Measurements from ENCODE around the gene SHROOM1. TPM values are rescaled to one million over a fixed set of nuclear protein-coding genes. Genes with fewer than 3 reads are reported as not detected.

The SHROOM1 gene
- total RNA-seq, 1 experiment from 2014 or later: 16.4 TPM

GRCh38 chr5:132778856-132779255 lies 51.6 kb downstream of the SHROOM1 start:
- no peak for DNase-seq
- Histone ChIP-seq H3K27me3 (no peaks in the 10 kb centered on the region), H3K4me3 (no peak overlapping the region), H3K9me3 (no peaks in the 10 kb centered on the region), H3K36me3 (no peaks in the 10 kb centered on the region)

DNA sequence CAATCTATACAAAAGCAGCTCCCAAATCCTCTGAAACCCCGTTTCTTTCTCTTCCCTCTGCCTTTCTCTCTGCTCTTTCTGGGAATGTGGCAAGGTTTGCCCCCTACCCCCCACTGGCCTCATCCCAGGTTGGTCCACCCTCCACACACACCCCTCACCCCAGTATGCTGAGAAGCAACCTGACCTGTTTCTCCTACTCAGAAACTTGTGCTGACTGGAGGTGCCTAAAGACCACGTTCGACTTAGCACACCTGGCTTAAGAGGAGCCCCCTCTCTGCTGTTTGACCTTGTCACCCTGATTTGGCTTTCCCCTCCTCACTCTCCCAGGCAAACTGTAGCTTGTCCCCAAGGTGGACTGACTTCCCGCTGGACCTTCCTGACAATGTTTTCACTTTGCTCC lies 52.3 kb downstream of the SHROOM1 start:
- Histone ChIP-seq H3K9me3 (no peaks in the 10 kb centered on the region), H3K4me3 (peak overlapping the region; percentile 66), H3K36me3 (no peaks in the 10 kb centered on the region; the same call in 1 of the 2 replicates), H3K27me3 (no peaks in the 10 kb centered on the region)
- DNase-seq: no peak

DNA sequence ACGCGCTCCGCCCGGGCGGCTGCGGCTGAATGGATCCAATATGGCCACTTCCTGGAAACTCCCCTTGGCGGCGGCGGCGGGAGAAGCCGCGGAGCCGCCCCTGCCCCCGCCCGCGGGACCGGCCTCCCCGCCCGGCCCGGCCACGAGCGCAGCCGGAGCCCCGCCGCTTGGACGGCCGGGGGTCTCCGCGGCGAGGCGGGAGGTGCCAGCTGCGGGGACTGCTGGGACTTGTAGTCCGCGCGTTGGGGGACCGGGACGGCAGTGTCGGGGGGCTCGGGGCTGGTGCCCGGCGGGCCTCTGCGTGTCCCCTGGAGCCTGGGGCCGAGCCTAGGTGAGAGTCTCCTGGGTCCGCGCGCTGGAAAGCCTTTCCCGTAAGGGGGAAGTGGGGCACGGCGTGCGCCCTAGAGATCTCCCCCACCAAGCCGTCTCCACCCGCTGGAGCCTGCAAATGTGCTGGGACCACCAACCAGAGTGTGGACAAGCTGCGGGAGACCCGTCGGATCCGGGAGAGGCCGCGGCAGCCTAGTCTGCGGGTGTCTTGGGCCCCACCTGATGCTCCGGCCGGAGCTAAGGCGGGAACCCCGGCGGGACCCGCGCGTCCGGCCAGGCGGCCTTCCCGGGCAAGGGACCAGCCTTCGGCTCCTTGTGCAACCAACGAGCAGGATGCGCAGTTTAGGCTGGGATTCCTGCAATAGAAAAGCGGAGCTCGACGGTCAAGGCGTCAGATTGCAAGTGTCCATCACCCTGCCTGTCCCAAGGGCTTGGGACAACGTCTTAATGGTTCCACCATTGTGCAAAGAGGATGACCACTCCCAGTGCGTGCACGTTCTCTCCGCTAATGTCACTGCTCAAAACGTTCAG lies 53.0 kb downstream of the SHROOM1 start, which contains the start of gene SEPTIN8:
TSS of gene SEPTIN8 (minus strand) at position 31 of the 861 bp plus-strand sequence. CDS start 102 bp downstream, outside the sequence.
- peak within 1 kb of the TSS; percentile 66 for H3K4me3 ChIP-seq
- no peaks in the 10 kb centered on the region for H3K27me3 ChIP-seq
- H3K9me3 ChIP-seq: no peaks in the 10 kb centered on the region
- peak; percentile 70 for DNase-seq
- H3K36me3 ChIP-seq: no peaks in the 10 kb centered on the region; the same call in 1 of the 2 replicates

DNA sequence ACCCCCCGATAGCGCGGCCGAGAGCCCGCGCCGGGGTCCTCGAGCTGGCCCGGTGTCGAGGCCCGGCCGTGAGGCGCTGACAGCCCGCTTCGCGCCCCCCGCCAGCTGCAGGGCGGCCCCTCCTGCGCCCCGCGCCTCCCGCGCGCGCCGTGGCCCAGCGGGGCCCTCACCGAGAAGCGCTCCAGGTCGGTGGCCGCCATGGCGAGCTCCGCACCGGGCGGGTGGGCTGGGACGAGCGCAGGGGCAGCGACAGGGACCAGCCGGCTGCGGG lies 53.6 kb downstream of the SHROOM1 start:
- Histone ChIP-seq H3K9me3 (no peaks in the 10 kb centered on the region), H3K36me3 (no peaks in the 10 kb centered on the region; the same call in 1 of the 2 replicates), H3K27me3 (no peaks in the 10 kb centered on the region), H3K4me3 (peak overlapping the region; percentile 66)
- DNase-seq: no peak

GRCh38 chr5:132776131-132776937 lies 54.1 kb downstream of the SHROOM1 start:
- peak; percentile 66 for DNase-seq
- H3K4me3 ChIP-seq: peak overlapping the region; percentile 66
- no peaks in the 10 kb centered on the region for H3K27me3 ChIP-seq
- no peaks in the 10 kb centered on the region for H3K9me3 ChIP-seq
- H3K36me3 ChIP-seq: peaks cover under 1% of the 10 kb centered on the region; the same call in 1 of the 2 replicates

GRCh38 chr5:132775476-132775961 lies 54.9 kb downstream of the SHROOM1 start:
- DNase-seq: no peak

GRCh38 chr5:132774896-132775295 lies 55.6 kb downstream of the SHROOM1 start:
- Histone ChIP-seq H3K4me3 (no peak overlapping the region), H3K36me3 (peaks cover 5% of the 10 kb centered on the region; the same call in 1 of the 2 replicates), H3K27me3 (no peaks in the 10 kb centered on the region), H3K9me3 (no peaks in the 10 kb centered on the region)
- no peak for DNase-seq

More at GRCh38 chr5:132775476-132775961, 54.9 kb downstream of the SHROOM1 start:
- Histone ChIP-seq H3K9me3 (no peaks in the 10 kb centered on the region), H3K4me3 (peak overlapping the region; percentile 66; the same call in 1 of the 2 replicates), H3K36me3 (peaks cover 5% of the 10 kb centered on the region; the same call in 1 of the 2 replicates), H3K27me3 (no peaks in the 10 kb centered on the region)

DNA sequence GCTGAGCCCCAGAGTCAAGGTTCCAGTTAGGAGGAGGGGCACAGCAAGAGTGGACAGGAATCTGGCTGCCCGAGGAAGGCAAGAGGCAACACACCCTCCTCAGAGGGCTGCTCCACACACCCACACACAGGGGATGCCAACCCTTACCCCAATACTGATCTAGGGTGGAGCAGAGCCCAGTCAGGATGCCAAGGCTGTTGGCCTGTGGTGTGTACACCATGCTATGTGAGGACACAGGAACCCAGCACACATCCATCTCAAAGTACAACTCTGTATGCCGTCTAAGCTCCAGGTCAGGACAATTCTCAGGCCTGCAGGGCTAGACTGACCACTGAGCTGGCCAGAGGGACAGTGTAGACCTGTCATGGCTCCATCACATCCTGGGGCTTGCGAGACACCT lies 56.0 kb downstream of the SHROOM1 start:
- H3K4me3 ChIP-seq: no peak overlapping the region
- peak; percentile 58 for DNase-seq

GRCh38 chr5:132773601-132774355 lies 56.7 kb downstream of the SHROOM1 start:
- no peaks in the 10 kb centered on the region for H3K9me3 ChIP-seq
- no peaks in the 10 kb centered on the region for H3K27me3 ChIP-seq
- H3K36me3 ChIP-seq: peaks cover 5% of the 10 kb centered on the region
- no peak for DNase-seq
- H3K4me3 ChIP-seq: no peak overlapping the region

More for the DNA sequence above, 56.0 kb downstream of the SHROOM1 start:
- peaks cover 5% of the 10 kb centered on the region for H3K36me3 ChIP-seq
- no peaks in the 10 kb centered on the region for H3K9me3 ChIP-seq
- no peaks in the 10 kb centered on the region for H3K27me3 ChIP-seq

DNA sequence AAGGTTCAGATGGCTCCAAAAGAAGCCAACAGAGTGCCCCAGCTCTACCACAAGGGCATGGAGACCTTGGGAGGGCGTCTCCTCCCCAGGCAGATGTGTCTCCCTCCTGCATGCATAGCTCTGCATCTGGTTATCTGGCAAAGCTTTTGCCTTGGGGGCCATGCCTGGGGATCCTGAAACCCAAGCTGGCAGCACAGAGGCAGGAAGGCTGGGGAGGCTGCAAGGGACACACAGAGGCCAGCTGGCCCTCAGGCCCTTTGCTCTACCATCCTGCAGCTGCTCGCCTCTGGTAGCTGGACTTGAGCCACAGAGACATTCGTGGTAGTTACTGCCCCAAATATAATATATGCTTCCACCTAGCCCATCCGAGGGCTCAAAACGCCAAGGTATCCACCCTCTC lies 57.3 kb downstream of the SHROOM1 start:
- Histone ChIP-seq H3K9me3 (no peaks in the 10 kb centered on the region), H3K27me3 (no peaks in the 10 kb centered on the region), H3K36me3 (peaks cover 5% of the 10 kb centered on the region), H3K4me3 (no peak overlapping the region)
- no peak for DNase-seq

- H3K27me3 ChIP-seq: no peaks in the 10 kb centered on the region
- no peak for DNase-seq
- H3K36me3 ChIP-seq: peaks cover 5% of the 10 kb centered on the region
- H3K9me3 ChIP-seq: no peaks in the 10 kb centered on the region
- H3K4me3 ChIP-seq: no peak overlapping the region
Observed at GRCh38 chr5:132772291-132773070, 58.0 kb downstream of the SHROOM1 start.

Other genes with a start within 250 kb of the SHROOM1 start
- not detected in 2 replicates for gene IL13, start 172.5 kb downstream of the SHROOM1 start, total RNA-seq (2014; rRNA removed; shearing (Covaris generic); ENCODE audit: low replicate concordance)
- gene IL4, start 156.7 kb downstream of the SHROOM1 start, total RNA-seq (2014; rRNA removed; shearing (Covaris generic); ENCODE audit: low replicate concordance): not detected in 2 replicates
- 5.3 and 6.2 TPM in 2 replicates for gene KIF3A, start 93.1 kb downstream of the SHROOM1 start, total RNA-seq (2014; rRNA removed; shearing (Covaris generic); ENCODE audit: low replicate concordance)
- gene CCNI2, start 83.2 kb downstream of the SHROOM1 start, total RNA-seq (2014; rRNA removed; shearing (Covaris generic); ENCODE audit: low replicate concordance): 0.27 TPM in 1 of 2 replicates, not detected in the other
- 36.9 and 53.8 TPM in 2 replicates for gene SEPTIN8, start 53.4 kb downstream of the SHROOM1 start, total RNA-seq (2014; rRNA removed; shearing (Covaris generic); ENCODE audit: low replicate concordance)
- not detected in 2 replicates for gene SOWAHA, start 17.3 kb downstream of the SHROOM1 start, total RNA-seq (2014; rRNA removed; shearing (Covaris generic); ENCODE audit: low replicate concordance)
- gene GDF9, start 35.8 kb upstream of the SHROOM1 start, total RNA-seq (2014; rRNA removed; shearing (Covaris generic); ENCODE audit: low replicate concordance): 0.15 TPM in 1 of 2 replicates, not detected in the other
- 388 and 1,689 TPM in 2 replicates for gene UQCRQ, start 36.0 kb upstream of the SHROOM1 start, total RNA-seq (2014; rRNA removed; shearing (Covaris generic); ENCODE audit: low replicate concordance)
- 1.4 TPM in 1 of 2 replicates, not detected in the other for gene LEAP2, start 43.0 kb upstream of the SHROOM1 start, total RNA-seq (2014; rRNA removed; shearing (Covaris generic); ENCODE audit: low replicate concordance)
- 18.3 and 26.9 TPM in 2 replicates for gene AFF4, start 133.0 kb upstream of the SHROOM1 start, total RNA-seq (2014; rRNA removed; shearing (Covaris generic); ENCODE audit: low replicate concordance)
- 20.5 and 32.5 TPM in 2 replicates for gene ZCCHC10, start 195.9 kb upstream of the SHROOM1 start, total RNA-seq (2014; rRNA removed; shearing (Covaris generic); ENCODE audit: low replicate concordance)
- 300 and 358 TPM in 2 replicates for gene HSPA4, start 221.4 kb upstream of the SHROOM1 start, total RNA-seq (2014; rRNA removed; shearing (Covaris generic); ENCODE audit: low replicate concordance)